CD8-positive, alpha-beta memory T cell (primary cell): ENCODE results near the gene FAM83D. TPM values are rescaled to one million over a fixed set of nuclear protein-coding genes. Genes with fewer than 3 reads are reported as not detected.

Source experiments
- CTCF ChIA-PET: fragments of 350-600 bp; sonication (Branson Sonifier 250); formaldehyde crosslinking; loops from one replicate; lab custom pipeline; 2021; ENCODE audit warnings: antibody characterized with exemption; lab: Charles Lee
- POLR2A ChIA-PET: fragments of 350-600 bp; sonication (Branson Sonifier 250); formaldehyde crosslinking; loops from one replicate; lab custom pipeline; 2021; ENCODE audit warnings: antibody characterized with exemption; lab: Charles Lee
- DNase-seq, 5 donors: peaks; one replicate each; pipeline versions ENCODE4 v3.0.0 to v3.0.0-alpha.2; 2020 to 2022; ENCODE audit warnings: mixed read lengths in 1 of 5
- H3K27ac ChIP-seq: one replicate; pipeline ENCODE4 v1.7.0; 2013; ENCODE audit warnings: low read depth, mild to moderate bottlenecking, low read length, moderate library complexity
- H3K27me3 ChIP-seq: 2 replicates; pipeline ENCODE4 v1.7.0; 2013; ENCODE audit warnings: low read length, mild to moderate bottlenecking; ENCODE audit not compliant: insufficient read depth, poor library complexity, severe bottlenecking
- H3K36me3 ChIP-seq: 2 replicates; pipeline ENCODE4 v1.7.0; 2013; ENCODE audit warnings: mild to moderate bottlenecking, low read length, moderate library complexity; ENCODE audit not compliant: insufficient read depth
- H3K4me1 ChIP-seq: 2 replicates; pipeline ENCODE4 v1.7.0; 2013; ENCODE audit warnings: mild to moderate bottlenecking, low read length, moderate library complexity; ENCODE audit not compliant: insufficient read depth
- H3K4me3 ChIP-seq: 2 replicates; pipeline ENCODE4 v1.7.0; 2013; ENCODE audit warnings: mild to moderate bottlenecking, low read length
- H3K9me3 ChIP-seq: 2 replicates; pipeline ENCODE4 v1.7.0; 2013; ENCODE audit warnings: mild to moderate bottlenecking, low read length
- H3K27ac Mint-ChIP-seq, 8 donors: one replicate each; pipeline ENCODE4 v1.8.0; 2020 to 2021; ENCODE audit warnings: mixed read lengths in 8 of 8, mild to moderate bottlenecking in 6 of 8, inconsistent platforms in 3 of 8, moderate library complexity in 3 of 8
- H3K27me3 Mint-ChIP-seq, 2 donors: one replicate each; pipeline ENCODE4 v1.8.0; 2020 to 2021; ENCODE audit warnings: mixed read lengths in 2 of 2, mild to moderate bottlenecking in 1 of 2, moderate library complexity in 1 of 2
- H3K36me3 Mint-ChIP-seq, 3 donors: one replicate each; pipeline ENCODE4 v1.8.0; 2020 to 2021; ENCODE audit warnings: mixed read lengths in 3 of 3, inconsistent platforms in 1 of 3, mild to moderate bottlenecking in 1 of 3
- H3K4me1 Mint-ChIP-seq, 3 donors: one replicate each; pipeline ENCODE4 v1.8.0; 2020 to 2021; ENCODE audit warnings: mixed read lengths in 3 of 3, inconsistent platforms in 1 of 3, mild to moderate bottlenecking in 1 of 3
- H3K4me3 Mint-ChIP-seq, 7 donors: one replicate each; pipeline ENCODE4 v1.8.0; 2020 to 2021; ENCODE audit warnings: mixed read lengths in 7 of 7, mild to moderate bottlenecking in 6 of 7, moderate library complexity in 4 of 7, inconsistent platforms in 2 of 7
- H3K9me3 Mint-ChIP-seq, 5 donors: one replicate each; pipeline ENCODE4 v1.8.0; 2020 to 2022; ENCODE audit warnings: mixed read lengths in 5 of 5, mild to moderate bottlenecking in 3 of 5, moderate library complexity in 2 of 5, inconsistent platforms in 1 of 5
- polyA plus RNA-seq: library from polyadenylated mRNA; unstranded; fragments of 300-500 nt; fragmentation: Illumina TruSeq; gene quantifications from one replicate; pipeline ENCODE4 v1.2.3, GENCODE V29; 2021
- total RNA-seq, 2 experiments: library from RNA; stranded (reverse); gene quantifications; one replicate each; pipeline ENCODE4 v1.2.3, GENCODE V29; 2021

The FAM83D gene
- total and polyA plus RNA-seq, 3 experiments from 2014 or later: 2.3 to 13.2 (median 11.9) TPM

DNA sequence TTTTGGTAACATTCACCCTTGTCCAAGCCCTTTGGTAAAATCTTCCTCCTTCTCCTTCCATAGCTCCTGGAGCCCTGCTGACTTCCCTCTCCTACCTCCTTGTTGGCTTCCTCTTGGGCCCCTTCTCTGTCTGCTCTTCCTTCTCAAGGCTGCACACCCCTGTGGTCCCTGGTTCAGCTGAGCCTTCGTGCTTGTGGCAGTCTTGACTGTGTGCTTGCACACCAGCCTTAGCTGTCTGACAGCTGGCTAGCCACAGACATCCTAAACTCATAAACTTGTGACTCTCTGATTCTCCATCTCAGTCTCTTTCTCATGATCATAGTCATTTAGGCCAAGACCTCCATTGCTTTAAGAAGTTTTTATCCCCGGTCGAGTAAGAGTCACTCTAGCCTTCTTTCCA, 73.0 kb downstream of the FAM83D start:
- POLR2A ChIA-PET: no interaction called here
- H3K4me1 ChIP-seq: no peaks in the 10 kb centered on the region
- Mint-ChIP-seq H3K36me3 (peaks cover 4 to 70% (median 42%) of the 10 kb centered on the region in 3 donors), H3K9me3 (no peaks in the 10 kb centered on the region), H3K4me1 (peaks cover 13 to 36% (median 33%) of the 10 kb centered on the region in 3 donors), H3K4me3 (peak overlapping the region in 2 of 7 donors; percentile 13 to 29), H3K27me3 (no peaks in the 10 kb centered on the region), H3K27ac (peak overlapping the region in 3 of 8 donors; percentile 6 to 79 (median 13))
- no peaks in the 10 kb centered on the region for H3K9me3 ChIP-seq
- peak in 1 of 5 donors; percentile 47 for DNase-seq
- no peak overlapping the region for H3K4me3 ChIP-seq
- H3K27me3 ChIP-seq: no peaks in the 10 kb centered on the region
- CTCF ChIA-PET: interaction anchor here (1.4 kb wide), 1 partner anchor 9 kb away, joined by 3 read pairs; no protein-coding TSS in a partner anchor
- H3K27ac ChIP-seq: no peak overlapping the region
- peaks cover 12% of the 10 kb centered on the region for H3K36me3 ChIP-seq

DNA sequence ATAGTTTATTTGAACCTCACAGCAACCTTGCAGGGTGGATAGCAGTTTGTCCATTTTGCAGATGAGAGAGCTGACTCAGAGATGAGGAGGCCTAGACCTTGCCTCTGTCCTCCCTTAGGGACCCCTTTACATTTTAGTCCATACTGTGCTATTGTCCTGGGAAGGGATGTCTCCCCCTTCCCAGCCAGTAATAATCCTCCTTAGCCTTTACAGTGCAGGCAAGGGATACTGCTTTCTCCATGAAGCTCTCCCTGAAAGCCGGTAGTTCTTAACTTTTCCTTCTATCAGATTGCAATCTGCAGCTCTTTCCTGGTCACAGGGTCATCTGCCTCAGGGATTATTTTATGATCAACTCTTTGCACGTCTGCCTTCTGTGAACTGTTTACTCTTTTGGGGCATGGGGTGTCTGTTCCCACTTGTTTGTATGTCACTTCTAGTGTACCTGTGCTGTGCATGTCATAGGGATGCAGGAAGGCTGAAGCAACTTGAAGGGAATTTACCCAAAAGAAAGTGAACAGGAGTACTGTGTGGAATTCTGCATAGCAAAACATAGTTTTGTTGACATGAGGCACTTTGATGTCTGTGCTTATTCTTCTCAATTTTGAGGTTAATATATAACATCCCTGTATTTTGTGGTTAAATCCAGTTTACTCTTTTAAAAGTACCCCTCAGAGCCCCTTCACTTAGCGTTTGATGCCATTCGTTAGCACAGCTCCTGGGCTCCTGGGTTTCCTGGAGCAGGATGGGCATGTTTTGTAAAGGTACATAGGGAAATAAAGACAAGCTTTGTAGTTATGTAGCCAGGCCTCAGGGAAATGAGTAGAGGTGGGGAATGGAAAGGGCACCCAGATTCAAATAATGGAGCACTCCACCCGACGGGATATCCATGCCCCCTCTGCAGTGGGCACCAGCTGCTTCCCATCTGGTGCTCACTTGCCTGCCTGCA, 74.0 kb downstream of the FAM83D start:
- no peak for DNase-seq
- no peaks in the 10 kb centered on the region for H3K9me3 ChIP-seq
- H3K4me3 ChIP-seq: no peak overlapping the region
- Mint-ChIP-seq H3K27me3 (no peaks in the 10 kb centered on the region), H3K36me3 (peaks cover 4 to 71% (median 45%) of the 10 kb centered on the region in 3 donors), H3K27ac (peak overlapping the region in 2 of 8 donors; percentile 5 to 91), H3K4me3 (no peak overlapping the region), H3K4me1 (peaks cover 19 to 43% (median 41%) of the 10 kb centered on the region in 3 donors), H3K9me3 (no peaks in the 10 kb centered on the region)
- H3K27ac ChIP-seq: no peak overlapping the region
- no peaks in the 10 kb centered on the region for H3K27me3 ChIP-seq
- ChIA-PET CTCF (interaction anchor here (1.4 kb wide), 1 partner anchor 8 kb away, joined by 3 read pairs; no protein-coding TSS in a partner anchor), POLR2A (no interaction called here)
- H3K4me1 ChIP-seq: no peaks in the 10 kb centered on the region
- H3K36me3 ChIP-seq: peaks cover 12% of the 10 kb centered on the region

Other genes with a start within 250 kb of the FAM83D start
- not detected for gene SLC32A1, start 201.9 kb upstream of the FAM83D start, total RNA-seq
- gene SLC32A1, start 201.9 kb upstream of the FAM83D start, polyA plus RNA-seq: not detected
- 10 to 100 TPM; 12.2 to 12.6 TPM for gene ACTR5, start 178.0 kb upstream of the FAM83D start, total RNA-seq
- gene ACTR5, start 178.0 kb upstream of the FAM83D start, polyA plus RNA-seq: 9.5 TPM
- 100 to 1,000 TPM; 167 to 171 TPM for gene PPP1R16B, start 120.7 kb upstream of the FAM83D start, total RNA-seq
- gene PPP1R16B, start 120.7 kb upstream of the FAM83D start, polyA plus RNA-seq: 40.2 TPM
- 10 to 100 TPM; 19.9 to 20.5 TPM for gene DHX35, start 35.9 kb downstream of the FAM83D start, total RNA-seq
- 6.0 TPM for gene DHX35, start 35.9 kb downstream of the FAM83D start, polyA plus RNA-seq